Stomach (tissue), 4 donors: ENCODE measurements around the gene CFAP65.

ENCODE experiments used
- EP300 ChIP-seq: sonication (generic); formaldehyde crosslinking; IDR thresholded peaks from one replicate; pipeline ENCODE4 v1.6.1; 2017; ENCODE audit warnings: antibody characterized with exemption
- POLR2A ChIP-seq, 4 donors: fragments of 450-650 bp; IDR thresholded peaks; one replicate each; pipeline ENCODE4 v1.6.1; 2016; ENCODE audit warnings: antibody characterized with exemption in 4 of 4, control low read depth in 2 of 4, mild to moderate bottlenecking in 1 of 4, moderate library complexity in 1 of 4
- POLR2AphosphoS5 ChIP-seq, 3 donors: sonication (generic); formaldehyde crosslinking; IDR thresholded peaks; one replicate each; pipeline ENCODE4 v1.6.1; 2016; ENCODE audit warnings: antibody characterized with exemption in 3 of 3
- TF ChIP-seq, protein P1 (sequence below), 7 experiments: fragments of 450-650 bp in 4 of 7; fragments of 200-600 bp in 3 of 7; sonication (generic) in 3 of 7; IDR thresholded peaks; one replicate each; pipeline ENCODE4 v1.5.1; 2016 to 2019; ENCODE audit warnings: antibody characterized with exemption in 7 of 7, control low read depth in 2 of 7, mild to moderate bottlenecking in 1 of 7

DNA sequence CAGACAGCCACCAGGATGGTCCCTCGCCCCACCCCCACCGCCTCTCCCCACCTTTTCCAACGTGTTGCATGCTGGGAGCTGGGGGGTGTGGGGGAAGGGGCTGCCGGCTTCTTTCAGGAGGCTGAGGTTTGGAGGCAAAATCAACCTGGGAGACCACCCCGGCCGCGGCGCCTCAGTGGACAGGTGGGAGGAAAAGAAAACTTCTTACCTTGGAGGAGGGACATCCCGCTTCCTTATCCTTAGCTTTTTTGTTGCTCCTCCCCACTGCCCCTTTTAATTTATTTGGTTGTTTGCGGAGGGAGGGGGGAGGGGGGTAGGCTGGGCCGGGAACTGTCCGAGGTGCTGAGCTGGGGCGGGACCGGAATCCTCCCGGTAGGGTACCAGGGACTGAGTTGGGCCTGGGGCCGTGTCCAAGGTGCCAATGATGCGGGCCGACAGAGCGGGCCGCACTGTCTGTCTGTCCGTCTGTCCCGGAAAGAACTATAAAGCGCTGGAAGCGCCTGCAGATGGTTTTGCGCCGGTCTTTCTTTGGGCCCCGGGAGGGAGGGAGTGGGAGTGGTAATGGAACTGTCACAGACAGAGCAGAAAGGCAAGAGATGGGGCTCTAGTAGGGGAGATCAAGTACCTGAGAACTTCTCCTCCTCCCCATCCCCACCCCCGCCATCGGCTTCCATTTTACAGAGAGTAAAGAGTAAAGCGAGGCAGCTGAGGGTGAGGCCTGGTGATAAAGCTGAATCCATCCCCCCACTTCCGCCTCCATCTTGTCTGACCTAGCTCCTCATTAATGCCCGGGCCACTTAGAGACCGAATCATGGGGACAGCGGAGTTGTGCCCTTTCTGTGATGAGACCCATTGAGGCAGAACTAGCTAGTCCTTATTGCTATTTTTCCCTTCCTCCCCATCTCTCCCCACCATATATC, 79.4 kb downstream of the CFAP65 start:
- TF ChIP-seq EP300 (no peak), POLR2AphosphoS5 (IDR thresholded peaks at IDR 0.05) (no peak), POLR2A (IDR thresholded peaks at IDR 0.05) (no peak)
- TF ChIP-seq, protein P1, sequence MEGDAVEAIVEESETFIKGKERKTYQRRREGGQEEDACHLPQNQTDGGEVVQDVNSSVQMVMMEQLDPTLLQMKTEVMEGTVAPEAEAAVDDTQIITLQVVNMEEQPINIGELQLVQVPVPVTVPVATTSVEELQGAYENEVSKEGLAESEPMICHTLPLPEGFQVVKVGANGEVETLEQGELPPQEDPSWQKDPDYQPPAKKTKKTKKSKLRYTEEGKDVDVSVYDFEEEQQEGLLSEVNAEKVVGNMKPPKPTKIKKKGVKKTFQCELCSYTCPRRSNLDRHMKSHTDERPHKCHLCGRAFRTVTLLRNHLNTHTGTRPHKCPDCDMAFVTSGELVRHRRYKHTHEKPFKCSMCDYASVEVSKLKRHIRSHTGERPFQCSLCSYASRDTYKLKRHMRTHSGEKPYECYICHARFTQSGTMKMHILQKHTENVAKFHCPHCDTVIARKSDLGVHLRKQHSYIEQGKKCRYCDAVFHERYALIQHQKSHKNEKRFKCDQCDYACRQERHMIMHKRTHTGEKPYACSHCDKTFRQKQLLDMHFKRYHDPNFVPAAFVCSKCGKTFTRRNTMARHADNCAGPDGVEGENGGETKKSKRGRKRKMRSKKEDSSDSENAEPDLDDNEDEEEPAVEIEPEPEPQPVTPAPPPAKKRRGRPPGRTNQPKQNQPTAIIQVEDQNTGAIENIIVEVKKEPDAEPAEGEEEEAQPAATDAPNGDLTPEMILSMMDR (IDR thresholded peaks at IDR 0.05): no peak
